Gastrocnemius medialis (tissue), 4 donors: ENCODE results near the gene TP73. TPM values are rescaled to one million over a fixed set of nuclear protein-coding genes. Genes with fewer than 3 reads are reported as not detected.

Experiments used
- ATAC-seq, 2 donors: fragments of 150-250 bp; one replicate each; pipeline ENCODE4 v1.9.1; 2016
- DNase-seq, 2 donors: peaks; one replicate each; pipeline ENCODE4 v3.0.0-alpha.2; 2019
- H3K27ac ChIP-seq, 4 donors: fragments of 200-600 bp; sonication (generic); 1 replicate in 1 of 4; 2 replicates in 3 of 4; pipeline ENCODE4 v1.5.1; 2016 to 2018; ENCODE audit warnings: mild to moderate bottlenecking in 2 of 4, moderate library complexity in 1 of 4
- H3K27me3 ChIP-seq, 3 donors: fragments of 200-600 bp; sonication (generic) in 2 of 3; 1 replicate in 1 of 3; 2 replicates in 2 of 3; pipeline versions ENCODE4 v1.5.1 to v1.6.0; 2016 to 2019; ENCODE audit warnings: mild to moderate bottlenecking in 1 of 3, moderate library complexity in 1 of 3
- H3K36me3 ChIP-seq, 2 donors: fragments of 200-600 bp; sonication (generic) in 1 of 2; one replicate each; pipeline ENCODE4 v1.5.1; 2017 to 2018
- H3K4me1 ChIP-seq, 2 donors: fragments of 200-600 bp; sonication (generic) in 1 of 2; one replicate each; pipeline ENCODE4 v1.5.1; 2016 to 2017; ENCODE audit warnings: mild to moderate bottlenecking in 2 of 2
- H3K4me3 ChIP-seq, 4 donors: fragments of 200-600 bp; sonication (generic) in 3 of 4; 1 replicate in 1 of 4; 2 replicates in 3 of 4; pipeline ENCODE4 v1.5.1; 2016 to 2019; ENCODE audit warnings: mild to moderate bottlenecking in 2 of 4
- H3K9me3 ChIP-seq, 3 donors: fragments of 200-600 bp; sonication (generic) in 2 of 3; 1 replicate in 1 of 3; 2 replicates in 2 of 3; pipeline ENCODE4 v1.5.1; 2016 to 2019
- CTCF ChIP-seq, 5 experiments: fragments of 450-650 bp in 3 of 5; fragments of 200-600 bp in 2 of 5; sonication (generic) in 2 of 5; IDR thresholded peaks in 4 of 5; conservative IDR thresholded peaks in 1 of 5; 1 replicate in 4 of 5; 2 replicates in 1 of 5; pipeline ENCODE4 v1.5.1; 2016 to 2019; ENCODE audit warnings: antibody characterized with exemption in 5 of 5, mild to moderate bottlenecking in 3 of 5, moderate library complexity in 3 of 5
- POLR2A ChIP-seq, 2 donors: fragments of 450-650 bp; IDR thresholded peaks; one replicate each; pipeline ENCODE4 v1.6.1; 2017; ENCODE audit warnings: antibody characterized with exemption in 2 of 2, mild to moderate bottlenecking in 2 of 2, moderate library complexity in 2 of 2
- in situ Hi-C, 4 donors: fragments of 200-750 bp; cut with MboI; loops; one replicate each; pipeline versions ENCODE4 v1.15.0 to v1.8.0; 2017; ENCODE audit warnings: low sequenced_read_pairs in 4 of 4
- intact Hi-C: fragments of 100-400 bp; cut with DNase I; formaldehyde crosslinking; loops from one replicate; pipeline ENCODE4 v1.15.1; 2023; ENCODE audit warnings: low total_unique reads
- total RNA-seq, 4 donors: library from RNA; depleted of rRNA; stranded (reverse); fragments of >200 nt; gene quantifications; one replicate each; pipeline versions ENCODE4 v1.1.0 to v1.2.3, GENCODE V29; 2016

TP73 gene
- total RNA-seq, 4 donors from 2014 or later: 0.07 TPM; not detected in 3

- peaks cover 0 to 67% of the 10 kb centered on the region in 2 donors for H3K36me3 ChIP-seq
- no peak for TF ChIP-seq CTCF (IDR thresholded peaks at IDR 0.05 in 4 of 5, conservative IDR thresholded peaks at IDR 0.05 in 1 of 5)
- no peak for TF ChIP-seq POLR2A (IDR thresholded peaks at IDR 0.05)
- intact Hi-C loops: no loop called here
- H3K4me1 ChIP-seq: peaks cover 0 to 13% of the 10 kb centered on the region in 2 donors
- DNase-seq: no peak
- no peak overlapping the region for H3K27ac ChIP-seq
- no peak overlapping the region for H3K4me3 ChIP-seq
- no peaks in the 10 kb centered on the region for H3K27me3 ChIP-seq
- in situ Hi-C loops: loop anchor here in 1 of 4 donors (25.0 kb wide), 1 partner anchor 102 kb away; no protein-coding TSS in a partner anchor
- no peak for ATAC-seq
- H3K9me3 ChIP-seq: no peaks in the 10 kb centered on the region
These were observed 133.3 kb downstream of the TP73 start for GRCh38 chr1:3785456-3786157.

Other genes with a start within 250 kb of the TP73 start
- 1 to 10 TPM in 1 of 4 donors, under 1 TPM in 3; 0.20 to 1.2 (median 0.63) TPM for gene ARHGEF16, start 197.9 kb upstream of the TP73 start, total RNA-seq
- 1 to 10 TPM; 1.9 to 5.7 (median 4.9) TPM for gene MEGF6, start 41.0 kb upstream of the TP73 start, total RNA-seq
- gene TPRG1L, start 27.5 kb upstream of the TP73 start, total RNA-seq: 10 to 100 TPM; 25.3 to 38.7 (median 30.0) TPM
- gene WRAP73, start 2.4 kb upstream of the TP73 start, total RNA-seq: 10 to 100 TPM; 12.7 to 16.1 (median 14.2) TPM
- under 1 TPM in 1 of 4 donors, not detected in 3; 0.09 TPM for gene CCDC27, start 99.9 kb downstream of the TP73 start, total RNA-seq
- 1 to 10 TPM in 2 of 4 donors, not detected in 2; 1.4 to 3.7 TPM for gene SMIM1, start 120.2 kb downstream of the TP73 start, total RNA-seq
- gene LRRC47, start 144.0 kb downstream of the TP73 start, total RNA-seq: 10 to 100 TPM; 64.2 to 97.2 (median 89.9) TPM
- gene CEP104, start 204.7 kb downstream of the TP73 start, total RNA-seq: 10 to 100 TPM; 16.6 to 39.0 (median 21.9) TPM
- 1 to 10 TPM; 1.3 to 3.6 (median 3.1) TPM for gene DFFB, start 205.0 kb downstream of the TP73 start, total RNA-seq
- gene C1orf174, start 247.8 kb downstream of the TP73 start, total RNA-seq: 10 to 100 TPM; 10.1 to 28.5 (median 13.5) TPM